Right hindlimb (tissue), 1 donor: ENCODE data around the gene TCAP.

Experiments
- DNase-seq: peaks from one replicate; pipeline ENCODE4 v3.0.0-alpha.2; 2018

The TCAP gene

DNA sequence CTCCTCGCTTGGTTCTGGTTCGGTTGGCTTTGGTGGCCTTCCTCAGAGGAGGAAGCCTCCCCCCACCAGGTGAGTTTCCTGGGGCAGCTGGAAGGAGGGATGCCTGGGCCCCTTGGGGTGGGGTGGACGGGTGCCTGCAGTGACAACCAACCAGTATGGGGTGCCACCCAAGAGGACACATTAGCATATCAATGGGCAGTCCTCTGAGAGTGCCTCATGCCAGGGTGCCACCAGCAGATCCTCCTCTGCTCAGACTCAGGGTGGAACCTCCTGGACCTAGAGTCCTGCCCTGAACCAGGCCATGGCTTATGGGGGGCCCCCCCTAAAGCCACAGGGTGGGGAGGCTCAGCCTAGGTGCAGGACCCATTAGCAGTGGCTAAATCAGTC, 35.7 kb upstream of the TCAP start:
- no peak for DNase-seq

DNA sequence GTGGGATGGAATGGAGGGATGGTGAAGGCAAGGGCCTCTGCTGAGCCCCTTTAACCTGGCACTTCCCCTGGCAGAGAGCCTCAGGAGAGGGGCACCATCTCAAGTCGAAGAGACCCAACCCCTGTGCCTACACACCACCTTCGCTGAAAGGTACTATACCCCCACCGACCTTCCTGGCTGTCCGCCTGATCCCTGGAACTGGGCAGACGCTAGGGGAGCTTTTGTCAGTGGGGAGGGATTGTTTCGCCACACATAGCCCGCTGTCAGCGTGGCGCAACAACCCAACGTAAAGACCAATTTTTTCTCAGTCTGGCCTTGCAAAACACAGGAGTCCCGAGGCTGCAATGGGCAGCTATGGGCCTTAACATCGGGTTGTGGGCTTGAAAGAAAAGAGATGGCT, 35.3 kb upstream of the TCAP start:
- no peak for DNase-seq

DNA sequence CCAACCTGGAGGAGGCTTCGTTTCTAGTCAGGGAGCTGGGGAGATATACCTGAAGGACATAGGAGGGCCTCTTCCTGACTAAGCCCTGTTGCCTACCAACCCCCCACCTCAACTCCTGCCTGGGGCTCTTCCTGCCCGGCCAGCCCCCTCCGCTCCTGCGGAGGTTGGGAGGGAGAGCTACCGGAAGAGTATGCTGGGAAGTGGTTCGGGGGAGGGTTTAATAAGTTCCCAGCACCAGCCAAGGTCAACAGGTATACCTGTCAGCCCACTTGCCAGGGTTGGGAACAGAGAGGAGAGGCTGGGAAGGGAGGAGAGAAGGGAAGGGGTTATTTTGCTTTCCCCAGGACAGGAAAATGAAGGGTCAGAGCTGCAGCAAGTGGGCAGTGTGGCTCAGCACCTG, 33.7 kb upstream of the TCAP start:
- DNase-seq, result no peak

DNA sequence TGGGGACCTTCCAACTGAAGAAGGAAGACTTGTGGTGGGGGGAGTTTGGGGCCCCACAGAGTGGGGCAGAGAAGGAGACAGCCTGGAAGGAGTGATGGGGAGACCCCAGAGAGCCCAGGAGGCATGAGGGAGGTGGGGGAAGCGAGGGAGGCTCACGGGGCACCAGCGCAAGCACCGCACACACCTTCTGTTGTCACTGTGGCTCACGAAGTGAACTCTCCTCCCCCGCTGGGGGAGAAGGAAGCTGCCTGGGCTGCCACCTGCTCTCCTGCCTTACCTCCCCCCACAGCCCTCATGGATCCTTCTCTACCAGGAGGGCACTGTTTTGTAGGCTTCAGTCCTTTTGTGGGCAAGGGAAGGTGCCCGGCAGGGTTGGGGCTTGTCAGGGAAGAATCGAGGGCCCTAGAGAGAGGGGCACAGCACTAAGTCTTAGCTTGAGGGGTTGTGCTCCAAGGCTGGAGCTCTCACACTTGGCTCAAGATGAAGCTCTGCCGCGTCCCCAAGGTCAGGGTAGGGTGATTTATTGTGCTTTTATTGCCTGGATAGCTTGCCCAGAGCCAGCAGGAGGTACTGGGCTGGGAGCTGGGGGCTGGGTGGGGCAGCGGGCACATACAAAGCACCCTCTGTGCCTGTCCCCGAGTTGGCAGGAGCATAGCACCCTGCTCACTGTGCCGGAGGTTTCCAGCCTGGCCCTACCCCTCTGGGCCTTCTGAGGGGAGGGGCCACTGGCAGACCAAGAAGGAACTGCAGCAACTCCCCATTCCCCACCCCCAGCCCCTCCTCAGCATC, 32.8 kb upstream of the TCAP start:
- DNase-seq, result peak; percentile 47

DNA sequence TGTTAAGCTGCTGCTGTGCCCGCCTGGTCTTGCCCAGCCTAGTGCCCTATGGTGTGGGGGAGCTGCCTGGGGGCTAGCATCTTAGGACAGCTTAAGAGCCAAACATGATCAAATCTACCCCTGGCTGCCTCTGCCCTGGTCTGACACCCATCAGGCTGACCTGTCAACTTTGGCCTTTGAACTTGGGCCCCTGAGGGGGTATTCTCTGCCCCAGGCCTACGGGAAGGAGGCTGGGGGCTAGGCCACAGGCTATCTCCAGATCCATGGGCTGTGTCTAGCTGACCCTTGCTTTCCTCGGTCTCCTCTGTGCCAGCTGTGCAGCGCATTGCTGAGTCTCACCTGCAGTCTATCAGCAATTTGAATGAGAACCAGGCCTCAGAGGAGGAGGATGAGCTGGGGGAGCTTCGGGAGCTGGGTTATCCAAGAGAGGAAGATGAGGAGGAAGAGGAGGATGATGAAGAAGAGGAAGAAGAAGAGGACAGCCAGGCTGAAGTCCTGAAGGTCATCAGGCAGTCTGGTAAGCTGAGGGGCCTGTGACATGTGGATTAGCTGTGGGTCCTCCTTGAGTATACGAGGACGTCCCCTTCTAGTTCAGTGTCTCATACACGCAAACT, 31.5 kb upstream of the TCAP start:
- DNase-seq, result no peak

DNA sequence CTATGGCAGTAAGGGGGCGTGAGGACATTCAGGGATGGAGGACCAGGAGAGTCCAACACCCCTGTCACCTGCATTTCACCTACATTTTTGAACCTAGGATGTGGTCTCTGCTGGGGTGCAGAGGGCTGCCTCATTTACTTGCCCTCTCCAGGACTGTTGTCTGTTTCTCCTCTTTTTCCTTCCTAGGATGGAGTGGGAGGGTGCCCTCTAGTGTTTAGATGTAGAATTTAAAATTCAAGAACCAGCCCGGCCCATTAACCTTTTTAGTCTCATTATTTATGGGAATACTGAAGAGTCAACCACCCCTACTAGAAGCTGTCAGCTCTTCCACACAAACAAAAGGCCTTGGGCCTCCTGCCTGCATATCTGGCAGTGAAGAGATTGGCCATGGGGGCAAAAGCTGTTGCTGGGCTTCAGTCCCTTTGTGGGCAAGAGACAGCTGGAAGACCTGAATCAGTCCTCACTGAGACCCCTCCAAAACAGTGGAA, 30.7 kb upstream of the TCAP start:
- DNase-seq, result no peak

DNA sequence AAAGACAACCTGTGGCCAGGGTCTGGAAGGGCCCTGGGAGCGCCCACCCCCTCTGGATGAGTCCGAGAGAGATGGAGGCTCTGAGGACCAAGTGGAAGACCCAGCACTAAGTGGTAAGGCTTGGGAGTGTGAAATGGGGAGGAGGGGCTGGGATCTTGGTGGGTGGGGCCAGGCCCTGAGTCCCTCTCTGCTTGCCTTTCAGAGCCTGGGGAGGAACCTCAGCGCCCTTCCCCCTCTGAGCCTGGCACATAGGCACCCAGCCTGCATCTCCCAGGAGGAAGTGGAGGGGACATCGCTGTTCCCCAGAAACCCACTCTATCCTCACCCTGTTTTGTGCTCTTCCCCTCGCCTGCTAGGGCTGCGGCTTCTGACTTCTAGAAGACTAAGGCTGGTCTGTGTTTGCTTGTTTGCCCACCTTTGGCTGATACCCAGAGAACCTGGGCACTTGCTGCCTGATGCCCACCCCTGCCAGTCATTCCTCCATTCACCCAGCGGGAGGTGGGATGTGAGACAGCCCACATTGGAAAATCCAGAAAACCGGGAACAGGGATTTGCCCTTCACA, 29.5 kb upstream of the TCAP start:
- no peak for DNase-seq

DNA sequence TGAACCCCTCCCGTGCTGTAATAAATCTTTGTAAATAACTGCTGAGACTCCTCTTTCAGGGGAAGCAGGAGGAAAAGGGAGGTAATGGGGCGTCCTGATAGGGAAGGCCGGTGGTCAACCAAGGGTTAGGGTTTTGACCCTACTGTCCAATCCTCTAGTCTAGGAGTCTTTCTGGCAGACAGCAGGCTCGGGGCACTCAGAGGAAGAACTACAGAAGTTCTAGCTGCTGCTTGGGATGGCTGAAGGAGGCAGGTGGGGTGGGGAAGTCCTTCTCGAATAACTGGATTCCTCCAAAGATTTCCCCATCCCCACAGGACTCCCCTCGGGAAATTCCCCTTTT, 28.6 kb upstream of the TCAP start:
- DNase-seq, result no peak

DNA sequence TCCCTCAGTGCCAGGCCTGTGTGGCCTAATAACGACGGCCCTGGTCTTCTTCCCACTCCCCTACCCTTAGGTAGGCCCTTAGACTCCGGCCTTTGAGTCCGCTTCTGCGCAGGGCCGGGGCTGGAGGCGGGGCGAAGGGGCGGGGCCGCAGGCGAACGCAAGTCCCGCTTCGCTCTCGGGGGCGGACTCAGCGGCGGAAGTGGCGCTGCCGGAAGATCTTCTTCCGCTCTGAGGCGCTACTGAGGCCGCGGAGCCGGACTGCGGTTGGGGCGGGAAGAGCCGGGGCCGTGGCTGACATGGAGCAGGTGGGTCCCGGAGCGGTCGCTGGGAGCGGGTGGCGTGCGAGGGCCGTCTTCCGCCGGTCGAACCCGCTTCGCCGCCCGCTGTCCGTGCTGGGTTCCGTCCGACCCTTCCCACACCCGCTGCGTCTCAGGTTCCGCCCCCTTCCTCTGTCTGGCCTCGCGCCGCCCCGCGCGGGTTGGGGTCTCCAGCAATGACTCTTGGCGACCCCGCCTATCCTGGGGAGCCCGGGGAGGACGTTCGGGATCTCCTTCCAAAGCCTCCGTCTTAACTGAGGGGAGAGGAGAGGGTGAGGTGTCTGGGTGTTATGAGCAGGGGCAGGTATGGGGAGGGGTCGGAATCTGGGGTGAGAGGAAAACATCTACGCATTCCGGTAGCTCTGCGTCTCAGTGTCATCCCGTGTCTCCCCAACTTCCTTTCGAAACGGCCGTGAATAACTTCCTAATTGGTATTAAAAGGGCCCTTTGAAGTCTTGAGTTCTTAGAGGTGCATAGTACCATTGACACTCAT, 28.0 kb upstream of the TCAP start, which contains the start of gene STARD3:
STARD3 (plus strand) TSS at position 218 of the 810 bp plus-strand sequence. CDS start 16,388 bp downstream, outside the sequence.
- DNase-seq, result peak; percentile 94

DNA sequence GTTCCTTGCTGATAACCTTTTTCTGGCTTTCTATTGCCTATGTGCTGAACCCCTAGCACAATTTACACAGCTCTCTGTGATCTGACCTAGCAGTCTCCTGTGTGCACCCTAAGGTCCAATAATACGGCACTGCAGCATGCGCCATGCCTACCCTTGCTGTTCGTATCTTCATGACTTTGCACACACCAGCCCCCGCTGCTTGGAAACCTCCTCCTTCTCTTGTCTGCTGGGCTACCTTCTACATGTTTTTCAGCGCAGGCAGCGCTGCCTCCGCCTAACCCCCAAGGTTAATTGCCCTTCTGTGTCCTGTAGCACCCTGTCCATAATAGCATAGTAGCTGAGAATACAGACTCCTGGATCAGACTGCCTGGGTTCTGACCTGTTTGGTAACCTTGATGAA, 26.8 kb upstream of the TCAP start:
- no peak for DNase-seq

DNA sequence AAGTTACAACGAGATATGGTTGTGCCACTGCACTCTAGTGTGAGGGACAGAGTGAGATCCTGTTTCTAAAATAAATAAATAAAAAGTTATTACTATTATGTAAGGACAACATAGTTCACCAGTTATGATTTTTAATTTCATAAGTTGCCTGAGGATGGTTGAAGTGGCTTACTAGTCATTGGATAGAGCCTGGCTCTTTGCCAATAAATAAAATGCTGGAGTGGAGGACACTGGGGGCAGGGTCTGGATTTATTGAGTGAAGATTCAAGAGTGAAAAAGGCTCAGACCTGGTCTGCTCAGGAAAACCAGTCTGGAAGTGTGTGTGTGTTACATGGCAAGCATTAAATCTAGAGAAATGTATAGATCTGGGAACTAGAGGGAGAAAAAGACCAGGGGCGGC, 26.1 kb upstream of the TCAP start:
- no peak for DNase-seq

DNA sequence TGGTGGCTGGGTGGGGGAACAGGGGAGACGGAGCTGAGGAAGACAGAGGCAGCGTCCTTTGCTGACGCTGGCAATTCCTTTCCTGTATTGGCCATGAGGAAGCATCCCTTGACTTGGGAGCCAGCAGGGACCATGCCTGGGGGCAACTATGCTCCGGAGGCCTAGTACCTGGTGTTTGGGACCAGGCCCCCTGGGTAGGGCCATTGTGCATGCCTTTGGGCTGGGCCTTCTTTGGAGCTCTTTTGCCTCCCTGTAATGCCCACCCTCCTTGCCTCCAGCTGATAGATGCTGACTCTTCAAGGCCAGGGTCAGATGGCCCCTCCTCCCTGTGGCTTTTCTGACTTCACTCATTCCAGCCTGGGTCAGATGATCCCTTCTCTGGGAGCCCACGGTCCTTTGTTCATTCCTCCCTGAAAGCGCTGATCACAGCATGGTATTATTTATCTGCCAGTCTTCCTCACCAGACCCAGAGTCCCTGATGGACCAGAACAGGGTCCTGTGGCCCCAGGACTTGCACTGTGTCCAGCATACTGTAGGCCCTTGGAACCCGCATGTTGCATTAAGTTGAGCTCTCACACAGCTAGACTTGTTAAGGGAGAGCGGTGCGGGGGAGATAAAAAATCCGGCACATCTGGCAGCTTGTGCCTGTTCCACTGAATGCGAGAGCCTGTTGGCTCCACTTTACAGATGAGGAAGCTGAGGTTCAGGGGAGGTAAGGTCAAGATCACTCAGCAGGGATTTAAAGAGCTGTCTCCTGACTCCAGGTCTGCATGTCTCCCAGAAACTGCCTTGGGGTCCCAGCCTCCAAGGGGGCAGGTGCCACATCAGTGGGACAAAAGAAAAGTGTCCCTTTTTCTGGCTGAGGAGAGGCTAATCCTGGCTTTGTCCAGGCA, 25.3 kb upstream of the TCAP start:
- no peak for DNase-seq

DNA sequence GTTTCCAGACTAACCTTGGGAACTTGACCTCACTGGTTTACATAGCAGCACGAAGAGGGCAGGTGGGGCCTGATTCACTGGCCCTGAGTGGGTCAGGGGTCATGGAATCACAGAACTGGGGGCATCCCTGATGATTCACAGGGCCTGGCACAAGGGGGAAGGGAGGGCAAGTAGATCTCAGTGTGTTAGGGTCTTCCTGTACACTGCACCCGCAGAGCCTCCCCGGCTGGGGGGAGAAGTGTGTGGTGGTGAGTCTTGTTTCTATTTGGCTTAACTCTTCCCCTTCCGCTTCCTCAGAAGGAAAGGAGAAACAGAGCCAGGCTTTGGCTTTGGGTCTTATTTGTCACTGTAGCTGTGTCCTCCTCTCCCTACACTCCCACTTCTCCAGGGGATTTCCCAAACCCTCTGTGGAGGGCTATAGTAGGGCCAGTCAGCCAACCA, 24.5 kb upstream of the TCAP start:
- no peak for DNase-seq

DNA sequence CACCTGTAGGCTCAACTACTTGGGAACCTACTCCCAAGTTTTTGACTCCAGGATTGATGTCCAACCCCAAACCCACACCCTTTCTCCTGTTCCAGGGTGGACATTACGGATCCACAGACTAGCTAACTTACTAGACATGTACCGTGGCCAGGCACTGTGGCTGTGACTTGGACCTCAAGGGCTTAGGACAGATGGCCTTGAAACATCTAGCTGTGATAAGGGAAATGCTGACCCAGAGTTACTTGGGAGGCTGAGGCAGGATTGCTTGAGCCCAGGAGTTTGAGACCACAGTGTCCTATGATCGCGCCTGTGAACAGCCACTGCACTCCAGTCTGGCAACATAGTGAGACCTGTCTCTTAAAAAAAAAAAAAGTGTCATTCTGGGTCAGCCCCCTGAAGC, 24.1 kb upstream of the TCAP start:
- no peak for DNase-seq

DNA sequence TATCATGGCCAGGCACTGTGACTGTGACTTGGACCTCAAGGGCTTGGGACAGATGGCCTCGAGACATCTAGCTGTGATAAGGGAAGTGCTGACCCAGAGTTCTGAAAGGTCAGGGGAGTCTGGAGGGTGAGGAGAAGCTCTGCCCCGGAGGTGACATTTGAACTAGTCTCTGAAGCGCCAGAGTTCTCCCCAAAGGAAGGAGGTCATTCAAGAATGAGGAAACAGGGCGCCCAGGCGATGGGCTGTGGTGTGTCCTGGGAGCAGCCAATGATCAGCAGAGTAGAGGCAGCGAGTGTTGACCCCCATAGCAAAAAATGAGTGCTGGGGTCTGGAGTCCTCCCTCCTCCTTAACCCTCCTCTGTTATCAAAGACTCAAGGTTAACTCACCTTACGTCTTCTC, 23.3 kb upstream of the TCAP start:
- no peak for DNase-seq

DNA sequence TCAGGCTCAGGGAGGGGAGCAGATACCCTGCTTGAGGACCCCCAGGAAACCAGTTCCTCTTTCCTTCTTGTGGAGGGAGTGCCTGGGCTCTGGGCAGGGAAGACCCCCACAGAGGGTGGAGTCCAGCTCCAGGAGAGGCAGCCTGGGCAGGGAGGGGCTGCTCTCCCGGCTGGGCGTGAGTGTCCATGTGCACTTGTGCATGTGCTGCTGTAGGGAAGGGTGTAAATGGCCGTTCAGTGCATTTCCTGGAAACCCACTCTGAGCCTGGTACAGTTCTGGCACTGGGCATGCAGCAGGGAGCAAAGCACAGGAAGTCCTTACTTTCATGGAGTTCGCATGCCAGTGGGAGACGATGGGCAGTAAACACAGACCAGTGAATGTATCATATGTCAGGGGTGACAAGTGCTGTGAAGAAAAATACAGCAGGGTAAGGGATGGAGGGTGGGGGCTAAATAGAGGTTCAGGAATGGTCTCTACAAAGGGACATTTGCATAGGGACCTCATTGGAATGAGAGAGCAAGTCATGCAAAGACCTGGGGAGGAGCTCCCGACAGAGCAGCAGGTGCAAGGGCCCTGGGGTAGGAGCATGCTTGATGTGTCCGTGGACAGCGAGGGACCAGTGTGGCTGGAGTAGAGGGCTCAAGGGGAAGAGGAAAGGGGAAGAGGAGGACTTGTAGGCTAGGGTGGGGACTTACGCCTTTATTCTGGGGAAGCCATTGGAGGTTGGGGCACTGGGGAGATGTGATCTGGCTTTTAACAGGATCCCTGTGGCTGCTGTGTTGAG, 22.7 kb upstream of the TCAP start:
- no peak for DNase-seq

DNA sequence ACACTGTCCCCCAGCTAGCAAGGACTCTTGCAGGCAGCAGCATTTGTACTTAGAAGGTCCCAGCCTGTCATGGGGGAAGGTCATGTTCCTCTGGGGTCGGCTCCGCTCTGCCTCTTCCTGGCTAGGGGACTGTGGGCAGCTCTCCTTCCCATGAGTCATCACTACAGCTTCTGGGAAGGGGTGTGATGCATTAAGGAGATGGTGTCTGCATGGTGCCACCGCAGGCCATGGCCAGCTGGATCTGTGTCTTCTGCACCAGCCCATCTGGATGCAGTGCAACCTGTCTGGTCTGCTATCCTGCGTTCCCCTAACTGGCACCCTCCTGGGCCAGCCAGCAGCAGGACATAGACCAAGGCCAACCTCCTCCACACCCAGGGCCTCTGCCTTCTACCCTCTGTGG, 21.9 kb upstream of the TCAP start:
- DNase-seq, result no peak

DNA sequence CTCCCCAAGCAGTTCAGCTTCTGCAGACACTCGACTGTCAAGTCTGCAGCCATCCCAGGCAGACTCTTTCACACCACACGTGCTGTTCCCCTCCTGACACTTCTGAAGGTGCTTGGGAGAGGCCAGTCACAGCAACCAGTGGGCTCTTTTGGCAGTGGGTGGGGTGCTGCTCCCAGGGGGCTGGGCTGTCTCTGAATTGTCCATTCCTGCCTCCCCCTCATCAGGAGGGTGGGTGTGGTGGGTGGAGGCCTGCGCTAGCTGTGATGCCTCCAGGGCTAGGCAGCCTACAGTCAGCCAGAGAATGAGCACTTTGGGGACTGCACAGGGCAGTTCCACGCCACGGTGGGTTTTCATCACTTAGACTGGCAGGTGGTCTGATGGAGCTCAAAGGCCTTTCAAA, 17.9 kb upstream of the TCAP start:
- no peak for DNase-seq

DNA sequence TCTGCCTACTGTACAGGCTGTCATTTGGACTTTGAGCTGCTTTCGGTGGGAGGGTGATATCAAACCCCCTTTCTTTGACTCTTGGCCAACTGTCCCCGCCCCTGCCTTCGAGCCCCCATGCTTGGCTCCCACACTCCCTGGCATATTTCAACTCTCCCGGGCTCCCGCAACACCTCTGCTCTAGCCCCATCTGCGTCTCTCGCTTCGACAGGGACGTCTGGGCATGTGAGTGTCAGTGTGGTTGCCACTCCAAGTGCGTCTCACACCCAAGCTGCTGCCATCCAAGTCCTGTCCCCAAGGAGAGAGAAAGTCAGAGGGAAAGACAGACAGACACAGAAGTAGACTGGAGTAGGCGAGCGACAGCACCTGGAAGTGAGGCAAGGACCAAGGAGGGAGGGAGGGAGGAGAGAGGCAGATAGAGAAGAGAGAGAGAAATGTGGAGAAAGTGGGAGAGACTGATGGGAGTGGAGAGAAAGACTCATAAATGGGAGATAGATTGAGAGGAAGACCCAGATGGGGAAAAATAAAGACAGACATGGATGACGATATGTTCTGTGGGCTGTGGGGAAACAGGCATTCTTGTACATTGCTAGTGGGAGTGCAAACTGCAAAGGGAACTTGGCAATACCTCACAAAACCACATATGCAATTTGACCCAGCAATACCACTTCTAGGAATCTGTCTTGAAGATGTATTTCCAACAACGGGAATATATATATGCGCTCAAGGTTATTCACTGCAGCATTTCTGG, 16.4 kb upstream of the TCAP start:
- no peak for DNase-seq

DNA sequence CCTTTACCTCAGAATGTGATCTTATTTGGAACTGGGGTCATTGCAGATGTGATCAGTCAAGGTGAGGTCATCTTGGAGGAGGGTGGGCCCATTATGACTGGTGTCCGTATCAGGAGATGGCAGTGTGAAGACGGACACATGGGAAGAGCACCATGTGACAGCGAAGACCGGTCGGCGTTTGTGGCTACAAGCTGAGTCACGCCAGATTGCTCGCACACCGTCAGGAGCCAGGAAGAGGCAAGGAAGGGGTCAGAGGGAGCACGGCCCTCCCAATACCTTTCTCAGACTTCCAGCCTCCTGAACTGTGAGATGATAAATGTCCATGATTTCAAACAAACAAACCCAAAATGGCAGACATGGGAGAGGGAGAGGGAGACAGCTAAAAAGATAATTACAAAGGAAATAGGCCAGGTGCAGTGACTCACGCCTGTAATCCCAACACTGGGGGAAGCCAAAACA, 15.0 kb upstream of the TCAP start:
- no peak for DNase-seq
